GM21723 (cell line): ENCODE measurements around the gene POR.

Experiments
- ATAC-seq: cut with Tn5 transposase; IDR thresholded peaks from one replicate; pipeline ENCODE4 v1.9.1; 2021; ENCODE audit warnings: mild to moderate bottlenecking, moderate library complexity; ENCODE audit not compliant: unreplicated experiment

The POR gene

GRCh38 chr7:75971309-75971960 lies 56.5 kb downstream of the POR start:
- no peak for ATAC-seq

- ATAC-seq, result no peak
Measured at GRCh38 chr7:75971961-75972763, 57.2 kb downstream of the POR start.

DNA sequence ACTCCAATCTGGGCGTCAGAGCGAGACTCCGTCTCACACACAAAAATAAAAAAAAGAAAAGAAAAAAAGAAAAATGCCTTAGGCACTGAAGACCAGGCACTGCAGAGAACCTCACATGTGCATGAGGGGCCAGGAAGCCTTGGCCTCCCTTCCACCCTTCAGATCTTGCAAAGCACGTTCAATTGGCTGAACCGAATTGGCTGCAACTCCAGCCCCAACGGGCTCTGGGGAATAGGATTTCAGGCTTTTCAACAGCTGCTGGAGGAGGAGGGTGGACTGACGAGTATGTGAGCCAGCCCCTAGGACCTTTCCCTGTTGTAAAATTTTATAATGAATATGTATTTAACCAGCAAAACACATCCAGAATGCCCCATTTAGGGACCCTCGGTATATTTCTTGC lies 62.8 kb downstream of the POR start:
- no peak for ATAC-seq

DNA sequence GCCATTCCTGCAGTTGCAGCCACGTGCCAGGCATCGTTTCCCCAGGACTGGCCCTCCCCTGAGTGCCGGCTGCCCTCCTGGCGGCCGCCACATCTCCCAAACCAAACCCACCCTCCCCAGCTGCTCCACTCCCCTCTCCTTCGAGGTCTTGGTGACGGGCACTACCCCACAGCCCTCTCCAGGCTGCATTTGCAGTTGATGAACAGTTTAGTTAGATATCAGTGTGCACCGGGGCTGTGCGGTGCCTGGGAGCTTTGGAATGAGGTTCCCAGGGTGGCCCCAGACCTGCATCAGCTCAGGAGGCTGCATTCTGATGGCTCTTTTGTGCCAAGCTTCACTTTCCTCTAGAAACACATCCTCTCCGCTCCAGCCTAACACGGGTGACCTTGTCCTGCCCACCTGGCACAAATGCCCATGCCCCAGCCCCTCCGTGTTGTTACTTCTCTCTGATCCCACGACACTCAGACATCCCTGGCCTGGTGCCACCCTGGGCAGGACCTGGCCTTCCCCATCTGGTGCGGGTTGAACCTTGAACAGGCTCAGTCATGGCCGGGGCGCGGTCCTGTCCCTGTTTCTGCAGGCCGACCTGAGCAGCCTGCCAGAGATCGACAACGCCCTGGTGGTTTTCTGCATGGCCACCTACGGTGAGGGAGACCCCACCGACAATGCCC lies 64.9 kb downstream of the POR start:
- no peak for ATAC-seq

DNA sequence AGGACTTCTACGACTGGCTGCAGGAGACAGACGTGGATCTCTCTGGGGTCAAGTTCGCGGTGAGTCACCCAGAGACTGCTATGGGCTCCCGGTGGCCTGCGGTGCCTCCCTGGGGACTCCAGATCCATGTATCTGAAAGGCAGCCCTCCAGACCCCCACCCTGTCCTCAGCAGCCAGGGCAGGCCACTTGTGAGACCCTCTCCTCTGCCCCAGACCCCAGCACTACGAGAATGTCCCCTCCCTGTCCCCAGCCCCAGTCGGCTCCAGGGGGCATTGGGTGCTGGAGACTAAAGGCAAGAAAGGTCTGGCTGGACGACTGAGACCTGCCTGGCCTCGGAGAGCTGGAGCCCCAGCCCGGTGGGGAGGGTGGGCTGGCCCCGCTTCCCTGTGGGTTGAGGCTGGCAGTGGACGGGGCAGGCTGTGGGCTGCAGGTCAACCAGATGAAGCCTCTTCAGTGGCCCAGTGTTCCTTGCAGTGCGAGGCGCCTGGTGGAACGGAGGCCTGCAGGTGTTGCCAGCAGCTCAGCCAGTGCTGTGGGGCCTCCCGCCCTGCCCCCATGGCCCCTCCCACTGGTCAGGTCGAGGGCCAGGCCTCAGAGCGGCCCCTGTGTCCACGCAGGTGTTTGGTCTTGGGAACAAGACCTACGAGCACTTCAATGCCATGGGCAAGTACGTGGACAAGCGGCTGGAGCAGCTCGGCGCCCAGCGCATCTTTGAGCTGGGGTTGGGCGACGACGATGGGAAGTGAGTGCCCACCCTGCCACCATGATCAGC lies 65.7 kb downstream of the POR start:
- no peak for ATAC-seq

DNA sequence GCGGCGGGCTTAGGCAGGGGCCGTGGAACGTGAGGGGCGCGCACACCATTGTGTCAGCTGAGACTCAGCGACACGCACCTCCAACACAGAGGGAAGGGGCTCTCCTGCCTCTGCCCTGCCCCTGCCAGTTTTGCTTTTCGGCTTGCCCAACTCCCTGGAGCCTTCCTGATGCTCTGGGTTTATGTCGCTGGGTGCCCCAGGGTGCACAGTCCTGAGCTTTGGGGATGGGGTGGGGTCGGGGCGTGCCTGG lies 66.2 kb downstream of the POR start:
- ATAC-seq, result no peak

GRCh38 chr7:75981453-75982305 lies 66.7 kb downstream of the POR start:
- no peak for ATAC-seq

GRCh38 chr7:75982306-75983064 lies 67.5 kb downstream of the POR start:
- ATAC-seq, result no peak

DNA sequence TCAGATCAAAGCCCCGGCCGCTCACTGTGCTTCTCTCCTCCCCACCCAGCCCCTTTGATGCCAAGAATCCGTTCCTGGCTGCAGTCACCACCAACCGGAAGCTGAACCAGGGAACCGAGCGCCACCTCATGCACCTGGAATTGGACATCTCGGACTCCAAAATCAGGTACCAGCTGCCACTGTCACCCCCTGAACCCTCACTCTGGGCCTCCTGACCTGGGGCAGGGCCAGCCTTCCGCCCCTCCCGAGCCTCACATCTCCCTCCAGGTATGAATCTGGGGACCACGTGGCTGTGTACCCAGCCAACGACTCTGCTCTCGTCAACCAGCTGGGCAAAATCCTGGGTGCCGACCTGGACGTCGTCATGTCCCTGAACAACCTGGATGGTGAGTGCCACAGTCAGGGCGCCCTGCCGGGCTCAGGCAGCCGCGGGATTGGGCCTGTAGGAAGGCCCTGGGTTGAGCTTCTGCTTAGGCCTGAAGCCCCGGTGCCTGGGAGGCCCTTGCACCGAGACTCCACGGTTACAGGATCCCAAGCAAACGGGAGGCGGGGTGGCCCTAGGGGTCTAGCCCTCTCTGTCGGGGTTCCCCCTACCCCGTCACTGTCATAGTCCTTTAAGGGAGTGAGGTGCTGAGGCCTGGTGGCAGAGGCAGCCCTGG lies 68.6 kb downstream of the POR start:
- ATAC-seq, result no peak

- no peak for ATAC-seq
Measured at GRCh38 chr7:75984130-75985008, 69.4 kb downstream of the POR start.

GRCh38 chr7:75985009-75985517 lies 70.1 kb downstream of the POR start:
- no peak for ATAC-seq

DNA sequence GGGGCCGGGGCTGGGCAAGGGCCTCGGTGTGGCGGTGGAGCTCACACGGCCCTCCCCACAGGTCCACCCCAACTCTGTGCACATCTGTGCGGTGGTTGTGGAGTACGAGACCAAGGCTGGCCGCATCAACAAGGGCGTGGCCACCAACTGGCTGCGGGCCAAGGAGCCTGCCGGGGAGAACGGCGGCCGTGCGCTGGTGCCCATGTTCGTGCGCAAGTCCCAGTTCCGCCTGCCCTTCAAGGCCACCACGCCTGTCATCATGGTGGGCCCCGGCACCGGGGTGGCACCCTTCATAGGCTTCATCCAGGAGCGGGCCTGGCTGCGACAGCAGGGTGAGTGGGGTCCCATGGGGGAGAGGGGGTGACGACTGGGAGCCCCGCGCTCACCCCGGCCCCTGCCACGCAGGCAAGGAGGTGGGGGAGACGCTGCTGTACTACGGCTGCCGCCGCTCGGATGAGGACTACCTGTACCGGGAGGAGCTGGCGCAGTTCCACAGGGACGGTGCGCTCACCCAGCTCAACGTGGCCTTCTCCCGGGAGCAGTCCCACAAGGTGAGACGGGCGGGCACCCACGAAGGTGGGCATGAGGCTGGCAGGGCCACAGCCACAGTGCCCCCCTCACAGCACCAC lies 70.7 kb downstream of the POR start:
- ATAC-seq, result no peak

- no peak for ATAC-seq
Measured at GRCh38 chr7:75986147-75986781, 71.3 kb downstream of the POR start.

DNA sequence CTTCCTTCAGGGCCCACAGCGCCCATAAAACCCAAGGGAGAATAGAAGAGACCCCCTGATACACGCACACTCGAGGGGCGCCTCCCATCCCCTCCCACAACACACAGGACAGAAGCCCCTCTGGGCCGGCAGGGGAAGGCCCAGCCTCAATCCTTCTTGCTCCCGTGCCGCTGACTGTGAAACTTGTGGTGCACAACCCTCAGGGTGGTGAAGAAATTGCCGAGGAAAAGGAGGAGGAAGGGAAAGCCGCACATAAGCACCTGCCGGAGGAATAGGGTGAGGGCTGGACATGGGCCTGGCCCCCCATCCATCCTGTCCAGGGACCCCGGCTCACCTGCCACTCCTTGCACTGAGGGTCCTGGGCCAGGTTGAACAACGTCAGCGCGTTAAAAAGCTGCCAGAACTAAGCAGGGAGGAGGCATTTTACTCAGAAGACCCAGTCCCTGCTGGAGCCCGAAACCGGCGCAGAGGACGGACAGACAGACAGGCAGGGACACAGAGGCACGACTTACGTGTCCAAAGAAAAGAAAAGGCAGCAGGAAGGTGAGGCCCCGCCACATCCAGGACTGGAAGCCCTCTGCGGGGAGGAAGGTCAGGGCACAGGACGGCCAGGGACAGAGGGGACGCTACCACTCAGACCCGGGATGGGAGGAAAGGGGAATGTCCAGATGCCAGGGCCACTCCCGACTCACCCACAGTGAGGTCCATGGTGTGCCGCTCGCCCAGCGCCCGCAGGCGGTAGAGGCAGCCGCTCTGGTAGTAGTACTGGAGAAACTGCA lies 72.3 kb downstream of the POR start:
- no peak for ATAC-seq

DNA sequence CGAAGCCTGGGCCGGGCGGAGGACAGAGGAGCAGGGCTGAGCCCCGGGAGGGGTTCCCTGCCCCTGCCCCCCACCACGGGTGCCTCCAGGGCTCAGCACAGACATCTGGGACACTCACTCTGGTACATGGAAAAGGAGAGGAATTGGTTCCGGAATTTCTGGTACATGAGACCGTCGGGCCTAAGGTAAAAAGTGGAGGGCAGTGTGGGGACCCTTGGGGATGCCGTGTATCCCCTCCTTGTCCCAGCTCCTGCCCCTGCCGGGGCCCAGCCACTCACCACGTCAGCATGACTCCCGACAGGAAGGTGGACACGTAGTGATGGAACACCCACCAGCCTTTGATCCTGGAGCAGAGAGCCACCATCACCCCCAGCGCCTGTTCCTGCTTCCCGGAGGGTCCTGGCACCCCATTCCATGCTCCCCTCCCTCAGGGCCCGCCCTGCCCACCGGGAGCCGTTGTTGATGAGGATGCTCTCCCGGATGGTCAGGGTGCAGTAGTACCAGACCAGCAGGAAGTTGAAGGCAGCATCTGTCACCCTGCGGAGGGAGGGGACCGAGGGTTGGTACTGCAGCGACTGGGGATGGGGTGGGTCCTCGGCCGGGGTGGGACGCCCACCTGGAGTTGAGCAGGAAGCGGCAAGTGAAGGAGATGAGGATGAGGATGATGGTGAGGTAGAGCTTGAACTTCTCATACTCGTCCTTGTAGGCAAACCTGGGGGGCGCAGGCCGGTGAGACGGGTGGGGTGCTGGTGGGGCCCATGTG lies 73.0 kb downstream of the POR start:
- ATAC-seq, result no peak
